ENCODE results near the gene LRRTM1. TPM values are rescaled to one million over a fixed set of nuclear protein-coding genes. Genes with fewer than 3 reads are reported as not detected.

The LRRTM1 gene
- total RNA-seq, 1 experiment from 2014 or later = not detected

DNA sequence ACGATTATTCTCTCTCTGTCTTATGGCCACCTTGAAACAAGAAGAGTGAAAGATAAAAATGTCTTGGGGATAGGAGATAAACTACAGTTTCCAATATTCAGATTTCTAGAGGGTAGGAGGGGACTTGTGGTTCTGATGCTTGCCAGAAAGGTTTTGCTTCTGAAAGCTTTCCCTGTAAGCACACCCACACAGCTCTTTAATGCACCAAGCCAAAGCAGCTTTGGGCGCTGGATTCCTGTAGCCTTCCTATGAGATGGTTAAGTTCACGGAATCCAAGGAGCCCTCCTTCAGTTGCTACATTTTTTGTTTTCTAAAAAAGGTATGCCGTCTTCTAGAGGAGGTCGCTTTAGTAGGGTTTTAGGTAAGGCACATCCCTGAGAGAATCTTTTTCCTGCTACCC, 4.9 kb downstream of the LRRTM1 start:
- Histone ChIP-seq H3K36me3 (ENCODE audit: low read depth) (no peaks in the 10 kb centered on the region), H3K27me3 (ENCODE audit: insufficient read depth, low read depth) (peaks cover 7% of the 10 kb centered on the region), H3K79me2 (ENCODE audit: low read depth) (no peaks in the 10 kb centered on the region), H3K4me2 (no peak overlapping the region), H3K4me1 (replicated peaks; ENCODE audit: insufficient read depth) (no peaks in the 10 kb centered on the region), H2AFZ (no peak overlapping the region), H3F3A (ENCODE audit: insufficient read depth, low read depth) (no peaks in the 10 kb centered on the region), H3K9me2 (ENCODE audit: insufficient read depth) (no peaks in the 10 kb centered on the region), H4K20me1 (ENCODE audit: insufficient read depth) (no peaks in the 10 kb centered on the region), H3K9me3 (ENCODE audit: insufficient read depth, low read depth) (no peaks in the 10 kb centered on the region), H3K27ac (no peak overlapping the region), H3K4me3 (no peak overlapping the region)
- intact Hi-C loops (cut with micrococcal nuclease; ENCODE audit: unreplicated experiment) = no loop called here
- no peak for DNase-seq
- CTCF ChIA-PET = no interaction called here
- POLR2A ChIA-PET (ENCODE audit: unreplicated experiment) = no interaction called here
- no peak for TF ChIP-seq CTCF (conservative IDR thresholded peaks at IDR 0.05)
- no peak for TF ChIP-seq EZH2 (IDR thresholded peaks at IDR 0.05; ENCODE audit: low read depth)
- no TSS peak for BruUV-seq (replicated peaks)

- no TSS peak for BruUV-seq (replicated peaks)
- H3K36me3 ChIP-seq (ENCODE audit: low read depth) = no peaks in the 10 kb centered on the region
- no peak for DNase-seq
- no peak overlapping the region for H3K4me2 ChIP-seq
- no peaks in the 10 kb centered on the region for H3K9me2 ChIP-seq (ENCODE audit: insufficient read depth)
- ChIA-PET CTCF (no interaction called here), POLR2A (ENCODE audit: unreplicated experiment) (no interaction called here)
- TF ChIP-seq CTCF (conservative IDR thresholded peaks at IDR 0.05) (no peak), EZH2 (IDR thresholded peaks at IDR 0.05; ENCODE audit: low read depth) (no peak)
- H3F3A ChIP-seq (ENCODE audit: insufficient read depth, low read depth) = no peaks in the 10 kb centered on the region
- H3K9me3 ChIP-seq (ENCODE audit: insufficient read depth, low read depth) = no peaks in the 10 kb centered on the region
- no peaks in the 10 kb centered on the region for H4K20me1 ChIP-seq (ENCODE audit: insufficient read depth)
- H3K4me1 ChIP-seq (replicated peaks; ENCODE audit: insufficient read depth) = no peaks in the 10 kb centered on the region
- no peak overlapping the region for H2AFZ ChIP-seq
- no peaks in the 10 kb centered on the region for H3K79me2 ChIP-seq (ENCODE audit: low read depth)
- no peak overlapping the region for H3K27ac ChIP-seq
- H3K4me3 ChIP-seq = no peak overlapping the region
- intact Hi-C loops (cut with micrococcal nuclease; ENCODE audit: unreplicated experiment) = no loop called here
- peaks cover 4% of the 10 kb centered on the region for H3K27me3 ChIP-seq (ENCODE audit: insufficient read depth, low read depth)
These were observed 5.6 kb downstream of the LRRTM1 start for GRCh38 chr2:80298954-80299353.

DNA sequence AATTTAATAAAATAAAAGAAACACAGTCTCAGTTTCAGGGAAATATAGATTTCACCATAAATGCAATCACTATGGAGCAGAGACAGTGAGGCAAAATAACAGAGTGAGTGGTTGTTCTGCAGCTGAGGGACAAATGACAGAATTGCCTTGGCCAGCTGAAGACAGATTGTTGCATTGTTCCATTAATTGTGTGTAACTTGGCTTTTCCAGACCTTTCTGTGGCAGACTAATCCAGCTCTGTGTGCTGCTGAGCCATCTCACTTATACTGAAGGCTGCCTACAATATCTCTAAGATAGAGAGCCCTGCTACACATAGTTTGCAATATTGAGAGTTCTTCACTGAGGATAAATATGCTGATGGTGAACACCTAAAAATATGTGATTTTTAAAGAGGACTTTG, 11.5 kb downstream of the LRRTM1 start:
- H4K20me1 ChIP-seq (ENCODE audit: insufficient read depth) = no peaks in the 10 kb centered on the region
- H3K9me2 ChIP-seq (ENCODE audit: insufficient read depth) = no peaks in the 10 kb centered on the region
- no peaks in the 10 kb centered on the region for H3K36me3 ChIP-seq (ENCODE audit: low read depth)
- no peak overlapping the region for H3K4me3 ChIP-seq
- no TSS peak for BruUV-seq (replicated peaks)
- H3K4me2 ChIP-seq = no peak overlapping the region
- POLR2A ChIA-PET (ENCODE audit: unreplicated experiment) = no interaction called here
- H3K9me3 ChIP-seq (ENCODE audit: insufficient read depth, low read depth) = no peaks in the 10 kb centered on the region
- no peaks in the 10 kb centered on the region for H3F3A ChIP-seq (ENCODE audit: insufficient read depth, low read depth)
- TF ChIP-seq EZH2 (IDR thresholded peaks at IDR 0.05; ENCODE audit: low read depth) = no peak
- TF ChIP-seq CTCF (conservative IDR thresholded peaks at IDR 0.05) = no peak
- DNase-seq = no peak
- no peak overlapping the region for H2AFZ ChIP-seq
- intact Hi-C loops (cut with micrococcal nuclease; ENCODE audit: unreplicated experiment) = no loop called here
- CTCF ChIA-PET = no interaction called here
- no peak overlapping the region for H3K27ac ChIP-seq
- H3K4me1 ChIP-seq (replicated peaks; ENCODE audit: insufficient read depth) = no peaks in the 10 kb centered on the region
- no peaks in the 10 kb centered on the region for H3K79me2 ChIP-seq (ENCODE audit: low read depth)
- no peaks in the 10 kb centered on the region for H3K27me3 ChIP-seq (ENCODE audit: insufficient read depth, low read depth)

All from PC-9 (cell line).